Measurements from ENCODE around the gene ILDR1.

DNA sequence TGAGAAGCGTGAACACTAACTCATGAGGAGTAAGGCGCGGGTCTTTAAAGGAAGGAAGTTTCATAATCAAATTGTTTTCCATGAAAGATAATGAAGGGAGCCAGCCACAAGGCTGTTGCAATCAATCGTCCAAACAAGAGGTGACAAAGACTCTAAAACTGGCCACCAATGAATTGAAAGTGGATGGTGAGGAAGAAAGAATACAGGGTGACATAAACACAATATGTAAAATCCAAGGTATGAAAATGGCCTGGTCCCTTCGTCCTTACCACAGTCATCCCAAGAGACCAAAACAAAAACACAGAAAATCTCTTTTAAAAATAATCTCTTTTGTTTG lies 45.1 kb upstream of the ILDR1 start:
- no peak for TF ChIP-seq POLR2A (IDR thresholded peaks at IDR 0.05)
- TF ChIP-seq, protein P1, sequence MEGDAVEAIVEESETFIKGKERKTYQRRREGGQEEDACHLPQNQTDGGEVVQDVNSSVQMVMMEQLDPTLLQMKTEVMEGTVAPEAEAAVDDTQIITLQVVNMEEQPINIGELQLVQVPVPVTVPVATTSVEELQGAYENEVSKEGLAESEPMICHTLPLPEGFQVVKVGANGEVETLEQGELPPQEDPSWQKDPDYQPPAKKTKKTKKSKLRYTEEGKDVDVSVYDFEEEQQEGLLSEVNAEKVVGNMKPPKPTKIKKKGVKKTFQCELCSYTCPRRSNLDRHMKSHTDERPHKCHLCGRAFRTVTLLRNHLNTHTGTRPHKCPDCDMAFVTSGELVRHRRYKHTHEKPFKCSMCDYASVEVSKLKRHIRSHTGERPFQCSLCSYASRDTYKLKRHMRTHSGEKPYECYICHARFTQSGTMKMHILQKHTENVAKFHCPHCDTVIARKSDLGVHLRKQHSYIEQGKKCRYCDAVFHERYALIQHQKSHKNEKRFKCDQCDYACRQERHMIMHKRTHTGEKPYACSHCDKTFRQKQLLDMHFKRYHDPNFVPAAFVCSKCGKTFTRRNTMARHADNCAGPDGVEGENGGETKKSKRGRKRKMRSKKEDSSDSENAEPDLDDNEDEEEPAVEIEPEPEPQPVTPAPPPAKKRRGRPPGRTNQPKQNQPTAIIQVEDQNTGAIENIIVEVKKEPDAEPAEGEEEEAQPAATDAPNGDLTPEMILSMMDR (IDR thresholded peaks at IDR 0.05): no peak
- TF ChIP-seq POLR2AphosphoS5 (IDR thresholded peaks at IDR 0.05): no peak
- no peak for TF ChIP-seq EP300 (IDR thresholded peaks at IDR 0.05)

All from sigmoid colon (tissue), 4 donors.